NT2/D1 (cell line): ENCODE measurements around the gene SNX4.
"Not testable (repeated sequence)": the region's sequence is repeated elsewhere in the genome, so short reads cannot be mapped to it uniquely, and the experiment has no call there.

Experiments
- DNase-seq: peaks from one replicate; pipeline ENCODE4 v3.0.0-alpha.2; 2011; ENCODE audit warnings: low read depth, low spot score
- H3K27me3 ChIP-seq: 2 replicates; pipeline ENCODE4 v1.6.0; 2011; ENCODE audit warnings: mild to moderate bottlenecking; ENCODE audit not compliant: insufficient read length, insufficient read depth
- H3K36me3 ChIP-seq: 2 replicates; pipeline ENCODE4 v1.6.1; 2011; ENCODE audit warnings: mild to moderate bottlenecking, low read length, mixed read lengths; ENCODE audit not compliant: insufficient read depth, insufficient read length
- H3K4me1 ChIP-seq: 2 replicates; pipeline ENCODE4 v1.5.1; 2011; ENCODE audit not compliant: insufficient read depth, insufficient read length
- H3K4me3 ChIP-seq: 2 replicates; pipeline ENCODE4 v1.5.1; 2011; ENCODE audit warnings: low read depth; ENCODE audit not compliant: insufficient read length
- H3K9ac ChIP-seq: 2 replicates; pipeline ENCODE4 v1.6.0; 2011; ENCODE audit warnings: low read depth; ENCODE audit not compliant: insufficient read length
- H3K9me3 ChIP-seq: 2 replicates; pipeline ENCODE4 v1.5.1; 2011; ENCODE audit warnings: mild to moderate bottlenecking, low read length; ENCODE audit not compliant: insufficient read depth
- SUZ12 ChIP-seq: IDR thresholded peaks from 2 replicates; pipeline ENCODE4 v1.6.1; 2011; ENCODE audit not compliant: insufficient read length, insufficient read depth; ENCODE audit errors: extremely low read depth
- YY1 ChIP-seq: IDR thresholded peaks from 2 replicates; pipeline ENCODE4 v1.6.1; 2011; ENCODE audit not compliant: insufficient read length, insufficient read depth
- ZNF274 ChIP-seq: IDR thresholded peaks from 2 replicates; pipeline ENCODE4 v1.6.1; 2011; ENCODE audit warnings: mild to moderate bottlenecking, low read depth, low read length

Gene SNX4

GRCh38 chr3:125428216-125428830 lies 91.7 kb downstream of the SNX4 start:
- Histone ChIP-seq H3K4me1 (no peaks in the 10 kb centered on the region), H3K36me3 (no peaks in the 10 kb centered on the region), H3K4me3 (no peak overlapping the region), H3K9ac (no peak overlapping the region), H3K27me3 (no peaks in the 10 kb centered on the region), H3K9me3 (peaks cover 8% of the 10 kb centered on the region)
- no peak for DNase-seq
- TF ChIP-seq ZNF274, result no peak
- no peak for TF ChIP-seq YY1
- TF ChIP-seq SUZ12, result no peak

- no peaks in the 10 kb centered on the region for H3K4me1 ChIP-seq
- peaks cover 9% of the 10 kb centered on the region; the same call in 1 of the 2 replicates for H3K9me3 ChIP-seq
- no peaks in the 10 kb centered on the region for H3K36me3 ChIP-seq
- H3K27me3 ChIP-seq, result no peaks in the 10 kb centered on the region
- TF ChIP-seq ZNF274 (no peak), YY1 (no peak), SUZ12 (no peak)
- H3K9ac ChIP-seq, result no peak overlapping the region
- no peak overlapping the region for H3K4me3 ChIP-seq
- DNase-seq, result no peak
Observed at GRCh38 chr3:125418306-125418705, 101.7 kb downstream of the SNX4 start.

DNA sequence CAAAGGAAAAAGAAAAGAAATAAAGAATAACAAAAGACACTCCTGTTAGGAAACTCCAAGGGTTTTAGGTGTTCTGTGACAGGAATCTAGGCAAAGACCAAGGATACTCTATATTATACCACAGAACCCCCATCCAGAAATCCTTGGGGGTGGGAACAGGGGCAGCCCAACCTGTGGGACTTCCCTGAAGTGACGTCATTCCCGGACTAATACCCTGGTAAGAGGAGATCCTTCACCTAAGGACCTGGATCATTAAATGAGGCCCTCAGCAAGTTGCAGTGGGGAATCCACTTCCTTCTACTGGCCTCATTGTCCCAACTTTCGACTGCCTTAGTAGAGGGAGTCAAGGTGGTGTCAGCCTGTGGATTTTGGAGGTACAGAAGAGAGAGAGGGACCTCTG lies 103.8 kb downstream of the SNX4 start:
- no peak for DNase-seq
- H3K9me3 ChIP-seq, result no peaks in the 10 kb centered on the region
- H3K36me3 ChIP-seq, result no peaks in the 10 kb centered on the region
- no peak for TF ChIP-seq SUZ12
- TF ChIP-seq YY1, result no peak
- no peak for TF ChIP-seq ZNF274
- H3K4me3 ChIP-seq, result no peak overlapping the region
- no peak overlapping the region for H3K9ac ChIP-seq
- no peaks in the 10 kb centered on the region for H3K4me1 ChIP-seq
- H3K27me3 ChIP-seq, result no peaks in the 10 kb centered on the region

DNA sequence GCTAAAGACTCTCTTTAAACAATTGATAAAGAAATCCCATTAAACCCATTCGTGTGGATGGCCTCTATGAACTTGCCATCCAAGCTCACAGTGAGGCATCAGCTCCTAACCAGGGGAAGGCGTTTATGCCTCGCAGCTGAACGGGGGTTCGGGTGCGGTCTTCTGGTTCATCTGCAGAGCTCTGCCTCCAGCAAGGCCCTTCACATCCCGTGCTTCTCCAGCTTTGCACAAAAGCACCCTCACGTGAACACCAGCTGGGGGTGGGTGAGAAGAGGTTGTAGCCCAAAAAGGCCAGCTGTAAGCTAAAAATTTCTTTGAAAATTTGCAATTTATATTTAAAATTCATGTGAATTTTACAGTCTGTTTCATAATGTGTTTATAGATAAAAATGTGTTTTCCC lies 105.3 kb downstream of the SNX4 start:
- Histone ChIP-seq H3K9ac (no peak overlapping the region), H3K27me3 (no peaks in the 10 kb centered on the region), H3K36me3 (no peaks in the 10 kb centered on the region), H3K9me3 (no peaks in the 10 kb centered on the region), H3K4me3 (no peak overlapping the region), H3K4me1 (no peaks in the 10 kb centered on the region)
- no peak for DNase-seq
- TF ChIP-seq YY1, result no peak
- TF ChIP-seq SUZ12, result no peak
- TF ChIP-seq ZNF274, result no peak

DNA sequence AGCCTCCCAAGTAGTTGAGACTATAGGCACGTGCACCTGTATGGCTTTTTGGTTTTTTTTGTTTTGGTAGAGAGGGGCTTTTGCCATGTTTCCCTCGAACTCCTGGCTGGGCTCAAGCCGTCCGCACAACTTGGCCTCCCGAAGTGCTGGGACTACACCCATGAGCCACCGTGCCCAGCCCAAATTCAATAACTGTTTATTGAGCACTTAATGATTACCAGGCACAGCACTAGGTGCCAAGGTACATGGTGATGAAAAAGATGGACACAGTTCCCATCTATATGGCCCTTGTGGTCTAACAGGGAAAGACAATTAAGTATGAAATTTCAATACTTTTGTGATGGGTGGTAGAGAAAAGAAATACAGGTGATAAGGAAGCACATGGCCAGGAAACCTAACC lies 109.1 kb downstream of the SNX4 start:
- no peak for DNase-seq
- TF ChIP-seq YY1 (no peak), ZNF274 (no peak), SUZ12 (no peak)
- Histone ChIP-seq H3K9me3 (no peaks in the 10 kb centered on the region), H3K4me1 (no peaks in the 10 kb centered on the region), H3K27me3 (no peaks in the 10 kb centered on the region), H3K9ac (no peak overlapping the region), H3K36me3 (no peaks in the 10 kb centered on the region), H3K4me3 (no peak overlapping the region)

GRCh38 chr3:125406070-125406469 lies 113.9 kb downstream of the SNX4 start:
- TF ChIP-seq SUZ12 (no peak), ZNF274 (no peak), YY1 (no peak)
- Histone ChIP-seq H3K9ac (no peak overlapping the region), H3K36me3 (no peaks in the 10 kb centered on the region), H3K4me3 (no peak overlapping the region), H3K27me3 (no peaks in the 10 kb centered on the region), H3K9me3 (no peaks in the 10 kb centered on the region), H3K4me1 (peaks cover 1% of the 10 kb centered on the region)
- DNase-seq, result no peak

- H3K4me3 ChIP-seq, H3K4me1 ChIP-seq, H3K9me3 ChIP-seq, DNase-seq, H3K27me3 ChIP-seq, H3K9ac ChIP-seq, H3K36me3 ChIP-seq: not testable (repeated sequence)
Observed at GRCh38 chr3:125405515-125405914, 114.5 kb downstream of the SNX4 start.

DNA sequence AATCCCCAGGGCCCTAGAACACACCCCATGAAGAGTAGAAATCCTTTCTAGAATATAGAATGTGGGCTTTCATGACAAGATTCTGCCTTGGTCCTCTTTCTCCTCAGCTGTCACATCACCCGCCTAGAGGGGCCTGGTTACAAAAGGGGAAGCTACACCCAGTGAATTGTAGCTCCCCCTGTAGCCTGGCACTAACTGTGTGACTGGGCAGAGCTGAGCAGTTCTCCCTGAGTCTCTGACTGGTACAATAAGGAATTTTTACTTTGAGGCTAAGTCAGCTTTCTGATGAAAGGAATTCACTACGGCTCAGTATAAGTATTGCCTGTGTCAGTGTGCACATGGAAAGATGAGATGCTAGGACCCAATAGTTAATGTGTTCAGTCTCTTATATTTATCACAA lies 116.2 kb downstream of the SNX4 start:
- DNase-seq, result no peak

More for the DNA sequence above, 116.2 kb downstream of the SNX4 start:
- Histone ChIP-seq H3K9me3 (no peaks in the 10 kb centered on the region), H3K36me3 (no peaks in the 10 kb centered on the region), H3K27me3 (no peaks in the 10 kb centered on the region), H3K4me3 (no peak overlapping the region), H3K9ac (no peak overlapping the region), H3K4me1 (peaks cover 2% of the 10 kb centered on the region)
- no peak for TF ChIP-seq SUZ12
- TF ChIP-seq YY1, result no peak
- TF ChIP-seq ZNF274, result no peak
